HuH-7 (cell line): ENCODE measurements around the gene ZBTB48.
A peak's percentile ranks its signal among the peaks of the same experiment; 100 is the strongest.
"Not testable (repeated sequence)": the region's sequence is repeated elsewhere in the genome, so short reads cannot be mapped to it uniquely, and the experiment has no call there.

ENCODE experiments used
- DNase-seq: peaks from one replicate; pipeline ENCODE4 v3.0.0; 2011; ENCODE audit warnings: low spot score

The ZBTB48 gene

DNA sequence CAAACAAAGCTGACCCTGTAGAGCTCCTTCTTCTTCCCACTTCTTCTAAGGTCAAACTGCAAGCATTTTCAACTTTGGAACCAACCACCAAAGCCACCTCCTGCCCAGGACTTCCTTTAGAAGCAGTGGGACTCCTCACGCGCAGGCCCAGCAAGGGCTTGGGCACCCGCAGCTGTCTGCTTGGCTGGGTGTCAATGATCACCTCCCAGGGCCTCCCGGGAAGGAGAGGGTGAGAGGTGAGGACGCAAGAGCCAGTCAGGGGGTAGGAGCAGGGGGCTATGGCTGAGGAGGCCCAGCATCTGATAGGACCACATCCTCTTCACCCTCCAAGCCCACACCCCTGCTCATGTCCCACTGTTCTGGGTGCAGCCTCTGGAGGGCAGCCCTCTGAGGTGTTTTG, 12.6 kb downstream of the ZBTB48 start:
- DNase-seq = no peak

DNA sequence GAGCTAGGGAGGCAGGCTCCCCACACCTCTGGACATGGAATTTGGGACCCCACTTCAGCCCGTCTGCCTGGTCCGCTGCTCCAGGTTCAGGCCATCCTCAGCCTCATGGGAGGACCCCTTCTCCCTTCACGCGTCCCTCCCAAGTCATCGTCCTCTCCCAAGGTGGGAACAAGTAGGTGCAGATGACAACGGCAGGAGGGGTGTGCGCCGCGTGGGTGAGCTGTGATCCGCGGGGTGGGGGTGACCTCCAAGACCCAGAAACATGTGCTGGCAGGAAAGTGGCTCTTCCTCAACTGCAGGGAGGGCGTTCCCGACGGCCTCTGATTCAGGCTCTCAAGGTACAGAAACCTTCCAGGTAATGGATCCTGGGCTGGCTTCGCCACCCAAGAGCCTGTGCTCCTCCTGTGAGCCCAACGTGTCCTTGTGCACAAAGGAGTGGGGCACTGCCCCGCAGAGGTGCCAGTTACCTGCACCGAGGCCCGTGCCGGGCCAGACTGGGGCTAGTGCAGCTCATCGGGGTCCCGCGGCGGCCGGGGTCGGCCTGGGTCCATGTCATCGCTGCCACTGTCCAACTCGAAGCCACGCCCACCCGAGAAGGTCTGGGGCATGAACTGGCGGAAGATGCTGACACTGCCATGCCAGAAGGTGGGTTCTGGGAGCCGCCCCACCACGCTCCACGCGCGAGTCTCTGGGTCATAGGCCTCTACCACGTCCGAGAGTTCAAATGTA, 13.2 kb downstream of the ZBTB48 start:
- no peak for DNase-seq

DNA sequence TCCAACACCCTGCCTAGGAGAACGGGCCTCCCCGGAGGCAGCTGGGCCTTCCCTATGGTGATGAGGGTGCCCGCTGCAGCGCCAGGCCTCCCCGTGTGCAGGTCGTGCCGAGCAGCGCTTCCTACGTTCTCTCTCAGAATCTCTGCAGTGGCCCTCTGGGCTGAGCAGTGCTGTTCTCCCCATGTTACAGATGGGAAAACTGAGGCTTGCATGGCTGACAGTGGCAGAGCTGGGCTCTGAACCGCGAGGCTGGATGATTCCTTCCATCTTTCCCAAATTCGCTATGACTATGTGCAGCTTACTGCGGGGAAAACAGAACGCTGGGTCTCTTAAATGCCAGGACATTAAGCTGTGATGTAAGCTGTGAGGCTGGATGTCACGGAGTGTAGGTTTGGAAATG, 14.0 kb downstream of the ZBTB48 start:
- no peak for DNase-seq

DNA sequence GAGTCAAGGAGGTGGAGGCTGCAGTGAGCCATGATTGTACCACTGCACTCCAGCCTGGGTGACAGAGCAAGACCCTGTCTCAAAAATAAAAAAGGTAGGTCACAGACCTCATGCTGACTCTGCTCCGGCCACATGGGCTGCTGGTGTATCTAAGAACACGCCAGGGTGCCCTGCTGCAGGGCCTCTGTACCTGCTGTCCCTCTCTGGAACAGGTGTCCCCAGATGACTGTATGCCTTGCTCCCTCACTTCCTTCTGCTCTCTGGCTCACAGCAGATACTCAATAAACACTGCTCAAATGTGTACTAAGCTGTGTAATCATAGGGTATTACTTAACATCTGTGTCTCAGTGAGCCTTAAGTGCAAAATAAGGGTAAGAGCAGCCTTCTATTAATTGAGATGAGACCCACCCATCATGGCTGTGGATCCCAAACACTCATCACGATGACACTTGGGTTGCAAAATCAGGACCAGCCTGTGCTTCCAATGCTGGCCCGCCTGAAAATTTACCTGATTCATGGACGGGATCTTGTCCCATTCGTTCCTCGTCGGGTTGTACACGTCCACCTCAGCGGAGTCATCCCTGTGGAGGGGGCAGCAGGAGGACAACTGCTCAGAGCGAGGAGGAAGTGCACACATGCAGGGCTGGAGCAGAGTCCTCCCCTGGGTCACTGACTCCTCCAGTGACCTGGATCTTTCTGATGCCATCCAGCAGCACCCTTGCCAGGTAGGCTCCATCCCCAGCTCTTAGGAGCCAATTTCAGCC, 15.4 kb downstream of the ZBTB48 start:
- DNase-seq = no peak

DNA sequence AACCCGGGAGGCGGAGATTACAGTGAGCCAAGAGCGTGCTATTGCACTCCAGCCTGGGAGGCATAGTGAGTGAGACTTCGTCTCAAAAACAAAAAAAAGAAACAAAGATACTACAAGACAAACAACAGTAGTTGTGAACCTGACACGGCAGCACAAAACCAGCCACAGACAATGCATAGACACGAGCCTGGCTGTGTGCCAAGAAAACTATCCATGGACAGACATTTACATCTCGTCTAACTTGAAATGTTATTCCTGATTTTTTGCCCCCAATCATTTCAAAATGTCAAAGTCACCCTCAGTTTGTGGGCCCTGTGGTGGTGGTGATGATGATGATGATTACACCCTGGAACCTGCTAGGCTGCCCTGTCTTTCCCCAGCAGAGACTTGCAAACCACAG, 16.6 kb downstream of the ZBTB48 start:
- no peak for DNase-seq

DNA sequence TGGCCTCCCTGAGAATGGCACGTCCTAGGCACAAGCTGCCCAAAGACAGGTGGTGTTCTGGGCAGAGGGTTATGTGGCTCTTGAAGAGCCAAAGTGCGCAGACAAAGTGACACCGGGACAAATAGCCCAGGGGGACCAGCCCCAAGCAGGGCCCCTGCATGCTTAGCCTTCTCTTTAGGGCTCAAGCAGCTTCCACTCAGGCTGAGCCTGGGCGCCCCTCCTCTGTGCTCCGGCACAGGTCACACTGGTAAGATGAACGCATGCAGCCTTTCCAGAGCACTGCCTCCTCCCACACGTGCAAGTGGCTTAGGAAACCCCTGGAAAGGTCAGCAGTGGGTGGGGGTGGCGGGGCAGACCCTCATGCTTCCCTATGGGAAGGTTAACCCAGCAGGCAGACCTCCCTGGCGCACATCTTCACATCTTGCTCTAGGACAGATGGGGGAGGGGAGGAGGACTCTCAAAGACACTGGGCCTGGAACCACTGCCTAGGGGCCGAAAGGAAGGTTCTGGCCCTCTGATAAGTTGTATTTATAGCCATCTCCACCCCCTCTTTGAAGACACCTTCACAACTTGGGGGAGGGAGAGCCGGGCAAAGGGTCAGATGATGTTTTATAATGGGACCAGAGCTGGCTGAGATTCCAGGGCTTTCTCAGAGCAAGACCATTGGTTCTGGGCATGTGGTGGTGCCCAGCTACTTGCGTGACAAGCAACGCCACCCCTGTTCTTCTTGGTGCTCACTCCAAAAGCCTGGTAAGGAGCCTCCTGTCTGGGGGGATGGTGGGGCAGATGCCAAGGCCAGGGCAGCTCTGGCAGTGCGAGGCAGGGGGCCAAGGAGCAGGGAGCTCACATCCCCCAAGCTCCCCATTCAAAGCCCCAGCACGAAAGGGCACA, 17.3 kb downstream of the ZBTB48 start:
- DNase-seq = no peak

DNA sequence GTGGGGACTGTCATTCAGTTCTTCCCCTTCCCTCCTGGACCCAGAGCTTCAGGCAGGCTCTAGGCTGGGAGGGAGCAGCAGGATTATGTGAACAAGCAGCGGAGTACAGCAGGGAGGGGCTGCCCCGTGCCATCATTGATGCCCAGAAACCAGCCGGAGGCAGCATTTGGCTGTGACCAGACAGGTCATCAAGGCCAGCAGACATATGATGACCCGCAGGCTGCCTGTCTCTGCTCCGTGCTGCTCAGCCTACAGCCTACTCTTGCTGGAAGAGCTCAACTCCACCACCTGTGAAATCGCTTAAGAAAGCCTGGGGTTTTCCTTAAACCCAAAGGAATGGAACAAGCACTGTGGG, 18.0 kb downstream of the ZBTB48 start:
- no peak for DNase-seq

DNA sequence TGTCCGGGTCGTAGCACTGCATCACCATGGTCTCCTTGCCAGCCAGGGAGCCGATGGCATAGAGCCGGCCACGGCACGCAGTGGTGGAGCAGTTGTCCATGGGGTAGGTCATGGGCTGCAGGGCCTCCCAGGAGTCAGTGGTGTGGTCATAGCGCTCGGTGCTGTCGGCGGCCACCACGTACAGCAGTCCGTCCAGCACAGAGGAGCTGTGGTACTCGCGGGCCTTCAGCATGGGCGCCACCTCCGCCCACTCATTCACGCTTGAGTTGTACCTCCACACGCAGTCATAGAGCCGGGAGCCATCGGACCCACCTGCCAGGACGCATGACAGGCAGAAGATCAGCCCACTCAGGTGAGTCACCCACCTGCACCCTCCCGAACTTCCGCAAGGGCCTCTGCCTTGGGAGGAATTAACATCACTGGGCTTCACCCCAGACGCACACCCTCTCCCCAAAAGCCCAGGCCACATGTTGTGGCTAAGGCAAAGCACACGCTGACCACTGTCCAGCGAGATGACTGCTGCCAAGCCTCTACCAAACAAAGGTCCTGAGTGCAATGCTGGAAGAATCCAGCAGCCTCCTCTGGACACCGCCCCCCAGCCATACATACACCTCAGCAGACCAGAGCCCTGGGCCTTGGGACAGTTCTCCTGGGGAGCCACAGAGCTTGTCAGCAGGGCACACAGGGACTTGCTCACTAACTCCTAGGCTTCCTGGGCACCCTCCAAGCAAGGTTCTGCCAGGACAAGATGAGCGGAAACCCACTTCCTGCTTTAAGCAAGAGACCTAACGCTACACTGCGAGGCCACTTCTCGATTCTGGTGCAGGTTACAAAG, 19.6 kb downstream of the ZBTB48 start:
- DNase-seq = no peak

DNA sequence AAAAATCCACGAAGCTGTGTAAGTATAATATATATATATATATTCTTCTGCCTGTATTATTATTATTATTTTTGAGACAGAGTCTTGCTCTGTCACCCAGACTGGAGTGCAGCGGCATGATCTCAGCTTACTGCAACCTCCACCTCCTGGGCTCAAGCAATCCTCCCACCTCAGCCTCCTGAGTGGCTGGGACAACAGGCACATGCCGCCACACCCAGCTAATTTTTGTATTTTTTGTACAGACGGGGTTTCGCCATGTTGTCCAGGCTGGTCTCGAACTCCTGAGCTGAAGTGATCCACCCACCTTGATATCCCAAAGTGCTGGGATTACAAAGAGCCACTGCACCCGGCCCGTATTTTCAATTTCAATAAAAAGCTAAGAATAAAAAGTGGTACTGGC, 20.2 kb downstream of the ZBTB48 start:
- not testable (repeated sequence) for DNase-seq

DNA sequence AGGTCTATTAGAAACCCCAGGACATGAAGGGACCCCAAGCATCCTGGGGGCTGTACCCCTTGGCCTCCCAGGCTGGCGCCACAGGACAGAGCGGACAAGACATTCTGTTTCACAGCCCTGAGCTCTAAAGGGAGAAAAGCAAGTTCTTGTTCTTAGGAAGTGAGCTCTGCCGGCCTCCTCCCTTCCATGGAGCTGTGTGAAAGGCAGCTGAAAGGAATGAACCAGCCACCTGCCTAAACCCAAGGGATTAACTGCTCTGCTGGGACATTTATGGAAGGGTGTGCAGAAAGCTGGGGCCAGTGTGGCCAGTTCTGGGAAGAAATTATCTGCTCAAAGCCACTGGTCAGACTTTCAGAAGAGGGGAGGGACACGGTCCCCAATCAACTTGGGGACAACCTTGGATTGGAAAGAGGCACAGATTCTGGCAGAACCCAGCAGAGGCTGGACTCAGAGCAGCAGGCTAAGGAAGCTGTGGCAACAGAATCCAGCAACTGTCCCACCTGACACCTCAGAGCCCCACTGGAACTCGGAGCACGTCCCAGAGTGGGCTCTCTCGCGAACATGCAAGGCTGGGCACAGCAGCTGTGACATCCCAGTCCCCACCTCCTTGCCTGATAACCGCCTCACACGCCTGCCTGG, 20.7 kb downstream of the ZBTB48 start:
- DNase-seq = no peak

DNA sequence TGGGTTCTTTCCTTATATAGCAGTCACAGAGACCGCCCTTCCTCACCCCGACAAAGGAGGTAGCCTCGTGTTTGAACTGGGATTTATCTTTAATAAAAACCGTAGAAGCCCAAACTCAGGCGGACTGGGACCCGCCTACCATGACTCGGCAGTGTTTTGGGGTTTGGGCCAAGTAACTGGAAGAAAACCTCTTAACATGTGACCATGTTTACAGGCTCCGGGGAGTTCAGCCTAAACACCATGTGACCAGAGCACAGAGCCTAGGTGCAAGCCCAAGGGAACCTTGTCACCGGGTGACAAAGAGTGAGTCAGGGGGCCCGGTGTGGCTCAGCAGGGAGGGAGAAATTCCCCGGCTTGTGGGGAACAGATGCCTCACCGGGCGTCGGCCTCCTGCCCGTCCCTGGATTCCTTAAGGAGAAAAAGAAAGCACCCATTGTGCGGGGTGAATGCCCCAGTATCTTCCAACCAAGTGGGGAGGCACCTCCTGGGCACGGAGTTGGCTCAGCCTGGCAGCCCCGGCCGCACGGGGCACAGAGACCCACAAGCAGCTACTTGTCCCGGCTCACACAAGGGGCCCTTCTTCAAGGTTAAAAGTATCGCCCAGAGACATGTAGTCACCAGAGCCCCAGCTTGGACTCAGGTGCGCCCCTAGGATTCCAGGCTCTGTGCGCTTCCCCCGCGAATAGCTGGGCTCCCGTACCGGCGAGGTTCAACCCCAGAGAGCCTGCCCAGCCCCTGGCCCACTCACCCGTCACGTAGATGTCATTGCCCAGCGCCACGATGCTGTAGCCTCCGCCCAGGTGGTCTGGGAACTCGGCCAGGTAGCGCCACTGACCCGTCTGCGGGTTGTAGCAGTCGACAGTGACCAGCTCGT, 21.5 kb downstream of the ZBTB48 start:
- peak; percentile 65 for DNase-seq

DNA sequence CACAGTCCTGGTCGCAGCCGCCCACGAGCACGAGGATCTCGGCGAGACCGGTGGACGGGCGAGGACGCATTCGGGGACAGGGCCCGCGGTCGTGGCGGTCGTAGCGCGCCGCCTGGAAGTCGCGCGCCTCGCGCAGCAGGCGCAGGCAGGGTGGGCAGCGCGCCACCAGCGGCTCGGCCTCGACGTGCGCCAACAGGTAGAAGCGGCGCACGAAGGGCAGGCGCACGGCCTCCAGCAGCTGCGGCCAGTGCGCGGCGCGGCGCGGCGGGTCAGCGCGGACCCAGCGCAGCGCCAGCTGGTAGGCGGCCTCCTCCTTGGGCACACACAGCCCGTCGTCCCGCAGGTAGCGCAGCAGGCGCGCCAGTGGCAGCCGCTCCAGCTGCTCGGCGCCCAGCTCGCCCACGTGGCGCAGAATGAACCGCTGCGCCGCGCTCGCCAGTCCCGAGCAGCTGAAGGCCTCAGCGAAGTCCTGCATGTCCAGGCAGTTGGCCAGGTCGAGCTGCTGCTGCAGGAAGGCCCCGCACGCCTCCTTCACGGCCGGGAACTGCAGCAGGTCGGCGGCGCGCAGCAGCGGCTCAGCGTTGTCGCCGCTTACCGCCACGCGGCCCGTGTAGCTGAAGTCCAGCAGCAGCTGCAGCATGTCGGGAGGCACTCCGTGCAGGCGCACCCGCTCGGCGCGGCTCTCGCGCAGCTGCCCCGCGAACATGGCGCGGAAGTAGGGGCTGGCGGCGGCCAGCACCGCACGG, 22.3 kb downstream of the ZBTB48 start:
- peak; percentile 49 for DNase-seq

DNA sequence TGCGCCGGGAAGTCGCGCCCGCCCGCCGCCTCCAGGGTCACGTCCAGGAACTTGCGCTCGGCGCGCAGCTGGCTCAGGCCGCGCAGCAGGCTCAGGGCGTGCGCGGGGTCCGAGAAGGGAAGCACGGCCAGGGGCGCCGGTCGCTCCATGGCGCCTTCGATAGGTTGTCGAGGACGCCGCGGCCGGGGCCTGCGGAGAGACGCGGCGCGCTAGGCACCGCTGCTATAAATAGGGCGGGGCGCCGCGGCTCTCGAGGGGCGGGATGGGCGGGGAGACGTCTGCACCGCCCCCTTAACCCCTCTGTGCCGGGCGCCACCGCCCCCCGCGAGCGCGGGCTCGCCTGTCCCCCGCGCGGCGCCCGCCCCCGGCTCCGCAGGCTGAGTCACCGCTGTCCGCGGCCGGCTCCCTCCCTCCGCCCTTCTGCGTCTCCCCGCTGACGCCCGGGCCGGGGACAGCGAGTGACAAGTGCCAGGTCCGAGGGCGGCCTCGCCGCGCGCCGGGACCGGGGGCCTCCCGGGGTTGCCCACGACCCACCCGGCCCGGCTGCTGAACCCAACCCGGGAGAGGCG, 23.0 kb downstream of the ZBTB48 start, which contains the start of gene KLHL21:
TSS of gene KLHL21 (minus strand) at position 201 of the 569 bp plus-strand sequence. CDS start at position 149, 52 bp downstream.
- peak; percentile 87 for DNase-seq

DNA sequence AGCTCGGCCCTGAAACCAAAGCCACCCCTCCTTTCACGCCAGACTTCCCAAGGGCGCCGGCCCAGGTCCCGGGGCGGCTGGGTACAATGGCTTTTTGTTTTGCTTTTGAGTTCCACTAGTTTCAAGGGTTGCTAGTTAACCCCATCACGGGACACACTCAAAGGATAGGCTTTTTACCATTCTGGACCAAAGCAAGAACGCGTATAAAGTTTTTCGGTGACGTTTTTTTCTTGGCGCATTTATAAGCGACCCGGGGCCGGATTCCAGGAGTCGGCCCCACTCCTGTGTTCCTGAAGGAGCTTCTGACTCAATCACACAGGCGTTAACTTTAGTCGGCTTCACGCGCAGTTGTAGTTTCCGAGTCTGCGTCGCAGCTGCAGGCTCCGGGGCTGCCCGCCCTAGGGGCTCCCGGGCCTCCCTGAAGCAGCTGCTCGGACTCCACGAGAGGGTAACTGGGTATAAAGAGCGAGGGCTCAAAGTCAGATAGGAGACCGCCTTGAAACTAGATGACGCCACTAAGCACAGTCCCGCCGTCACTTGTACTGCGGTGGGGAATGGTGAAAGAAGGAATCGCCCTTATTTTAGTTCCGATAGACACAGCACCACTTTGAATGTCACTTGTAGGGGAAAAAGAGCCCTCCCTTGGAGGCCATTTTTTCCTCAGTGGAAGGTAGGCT, 23.6 kb downstream of the ZBTB48 start:
- DNase-seq = peak; percentile 32

DNA sequence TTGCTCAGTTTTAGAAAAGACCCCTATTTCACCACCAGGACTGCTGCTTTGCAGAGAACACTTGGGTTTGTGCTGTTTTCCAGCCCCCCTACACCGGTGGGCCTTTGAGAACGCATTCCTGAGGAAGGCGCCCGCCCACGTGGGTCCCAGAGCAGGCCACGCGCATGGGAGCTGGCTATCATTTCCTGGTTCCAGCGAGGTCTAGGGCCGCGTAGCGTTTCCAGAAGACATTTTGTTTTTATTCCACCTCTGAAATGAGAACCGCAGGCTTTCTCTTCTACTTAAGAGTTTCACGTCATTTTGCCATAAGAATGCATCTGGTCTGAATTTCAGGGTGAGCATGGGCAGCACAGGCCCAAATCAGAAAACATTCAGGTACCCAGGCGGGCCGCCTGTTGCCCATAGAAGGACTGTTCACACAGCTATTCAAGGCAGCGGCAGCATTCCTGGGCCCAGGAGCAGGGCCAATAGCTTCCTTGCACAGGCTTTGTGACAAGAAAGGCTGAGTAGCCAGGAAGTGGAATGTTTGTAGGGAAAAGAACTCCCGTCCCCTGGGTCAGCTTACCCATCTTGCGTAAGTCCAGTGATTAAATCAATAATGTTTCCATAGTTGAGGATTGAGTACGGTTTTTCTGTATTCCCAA, 24.2 kb downstream of the ZBTB48 start:
- DNase-seq = peak; percentile 82

DNA sequence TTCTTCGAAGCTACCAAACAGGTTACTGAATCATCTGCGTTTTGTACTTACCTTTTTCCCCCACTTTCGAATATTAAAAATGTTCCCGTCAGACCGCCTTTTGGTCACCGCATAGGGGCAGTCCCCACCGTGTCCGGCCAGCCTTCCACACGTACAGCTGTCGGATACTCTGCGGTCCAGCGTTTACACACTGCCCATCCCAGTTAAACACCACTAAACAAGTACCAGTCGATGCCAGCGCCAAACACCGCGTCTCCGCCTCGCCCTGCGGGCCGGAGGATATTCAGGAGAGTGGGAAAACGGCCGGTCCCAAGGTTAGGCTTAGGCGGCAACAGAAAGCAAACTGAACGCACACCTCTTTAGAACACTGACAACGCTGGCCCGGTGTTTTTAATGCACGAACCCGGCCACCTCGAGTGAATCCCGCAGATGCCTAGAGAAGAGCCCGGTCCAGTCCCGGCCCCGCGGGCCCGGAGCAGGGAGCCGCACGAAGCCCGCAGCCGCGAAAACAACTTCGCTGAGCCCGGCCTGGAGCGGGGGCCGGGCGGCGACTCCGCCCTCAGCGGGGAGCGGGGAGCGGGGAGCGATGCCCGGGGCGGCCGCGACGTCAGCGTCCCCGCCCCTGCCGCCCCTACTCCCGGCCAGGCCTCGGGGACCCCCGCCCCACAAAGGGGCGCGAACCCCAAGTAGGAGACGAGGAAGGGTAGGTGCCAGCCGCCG, 33.0 kb downstream of the ZBTB48 start:
- DNase-seq = peak; percentile 67

DNA sequence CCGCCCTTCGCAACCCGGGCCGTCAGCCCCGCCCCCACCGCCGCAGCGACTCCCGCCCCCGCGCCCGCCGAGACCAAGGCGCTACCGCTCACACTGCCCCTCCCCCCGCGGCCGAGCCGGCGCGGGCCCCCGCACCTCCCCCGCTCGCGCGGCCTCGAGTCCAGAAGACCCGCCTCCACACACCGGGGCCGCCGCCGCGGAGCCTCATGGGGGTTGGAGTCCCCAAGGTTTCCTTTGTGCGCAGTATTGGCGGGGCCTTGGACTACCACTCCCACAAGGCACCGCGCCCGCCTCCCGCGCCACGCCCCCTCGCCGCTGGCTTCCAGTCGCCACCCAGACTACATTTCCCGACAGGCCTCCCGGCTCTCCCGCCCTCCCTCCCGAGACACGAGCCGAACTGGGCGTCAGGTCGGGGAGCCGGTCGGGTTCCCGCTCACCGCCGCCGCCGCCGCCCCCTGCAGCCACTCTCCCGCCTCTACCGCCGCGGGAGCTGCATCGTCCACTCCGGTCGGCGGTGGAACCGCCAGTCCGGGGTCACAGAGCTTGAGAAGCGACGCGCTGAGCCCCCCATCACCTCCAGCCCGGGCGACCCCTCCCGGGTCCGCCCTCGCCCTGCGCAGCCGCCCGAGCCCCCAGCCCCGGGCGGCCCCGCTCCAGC, 33.7 kb downstream of the ZBTB48 start, which contains the start of gene PHF13:
TSS of gene PHF13 (plus strand) at position 371 of the 658 bp plus-strand sequence. CDS start 336 bp downstream, outside the sequence.
- peak; percentile 97 for DNase-seq
